ENCODE measurements around the gene CEP68.

The CEP68 gene

GRCh38 chr2:65133626-65134025 lies 77.4 kb downstream of the CEP68 start:
- no peak for DNase-seq

- no peak for DNase-seq
Measured at GRCh38 chr2:65134158-65134557, 77.9 kb downstream of the CEP68 start.

- no peak for DNase-seq
Measured at GRCh38 chr2:65136253-65136652, 80.0 kb downstream of the CEP68 start.
